Trophoblast cell (in vitro differentiated cells and primary cell): ENCODE measurements around the gene PDE4D.

Experiments
- DNase-seq, 2 donors: peaks; one replicate each; pipeline ENCODE4 v3.0.0-alpha.2; 2016
- H2AFZ ChIP-seq: 2 replicates; pipeline ENCODE4 v1.6.1; 2013; ENCODE audit warnings: low read length, moderate library complexity, mild to moderate bottlenecking; ENCODE audit not compliant: insufficient read depth, poor library complexity
- H2AK5ac ChIP-seq: 2 replicates; pipeline ENCODE4 v1.6.1; 2013; ENCODE audit warnings: mild to moderate bottlenecking, low read length
- H2BK120ac ChIP-seq: 2 replicates; pipeline ENCODE4 v1.6.1; 2013; ENCODE audit warnings: low read length, mild to moderate bottlenecking, moderate library complexity; ENCODE audit not compliant: insufficient read depth, poor library complexity
- H2BK12ac ChIP-seq: 2 replicates; pipeline ENCODE4 v1.6.1; 2013; ENCODE audit warnings: mild to moderate bottlenecking, low read length, moderate library complexity
- H2BK5ac ChIP-seq: 2 replicates; pipeline ENCODE4 v1.6.1; 2013; ENCODE audit warnings: low read length, low read depth, moderate library complexity, mild to moderate bottlenecking; ENCODE audit not compliant: poor library complexity
- H3K14ac ChIP-seq: 2 replicates; pipeline ENCODE4 v1.6.1; 2013; ENCODE audit warnings: mild to moderate bottlenecking, low read length
- H3K18ac ChIP-seq: 2 replicates; pipeline ENCODE4 v1.6.1; 2013; ENCODE audit warnings: mild to moderate bottlenecking, low read length
- H3K23ac ChIP-seq: 2 replicates; pipeline ENCODE4 v1.6.1; 2013; ENCODE audit warnings: low read length
- H3K27ac ChIP-seq: 2 replicates; pipeline ENCODE4 v1.5.1; 2013; ENCODE audit warnings: low read depth, mild to moderate bottlenecking, inconsistent platforms, low read length, moderate library complexity
- H3K27me3 ChIP-seq: 2 replicates; pipeline ENCODE4 v1.6.1; 2013; ENCODE audit warnings: inconsistent platforms, mild to moderate bottlenecking, low read length, moderate library complexity; ENCODE audit not compliant: insufficient read depth
- H3K36me3 ChIP-seq, 2 experiments: 1 replicate in 1 of 2; 2 replicates in 1 of 2; pipeline ENCODE4 v1.6.1; 2013; ENCODE audit warnings: low read length in 2 of 2, mild to moderate bottlenecking in 2 of 2, moderate library complexity in 1 of 2; ENCODE audit not compliant: insufficient read depth in 2 of 2, control insufficient read depth in 1 of 2
- H3K4ac ChIP-seq: 2 replicates; pipeline ENCODE4 v1.6.1; 2013; ENCODE audit warnings: low read depth, mild to moderate bottlenecking, low read length, moderate library complexity
- H3K4me1 ChIP-seq, 2 experiments: 1 replicate in 1 of 2; 2 replicates in 1 of 2; pipeline ENCODE4 v1.6.1; 2013; ENCODE audit warnings: low read length in 2 of 2, mild to moderate bottlenecking in 2 of 2, moderate library complexity in 1 of 2; ENCODE audit not compliant: insufficient read depth in 2 of 2, control insufficient read depth in 1 of 2
- H3K4me2 ChIP-seq: 2 replicates; pipeline ENCODE4 v1.6.1; 2013; ENCODE audit warnings: inconsistent platforms, mild to moderate bottlenecking, low read length, moderate library complexity
- H3K4me3 ChIP-seq: 2 replicates; pipeline ENCODE4 v1.5.1; 2013; ENCODE audit warnings: mild to moderate bottlenecking, low read depth, low read length, inconsistent platforms
- H3K79me1 ChIP-seq: one replicate; pipeline ENCODE4 v1.6.1; 2013; ENCODE audit warnings: low read length
- H3K79me2 ChIP-seq: 2 replicates; pipeline ENCODE4 v1.6.1; 2013; ENCODE audit warnings: low read length, mild to moderate bottlenecking; ENCODE audit not compliant: control insufficient read depth, insufficient read depth, poor library complexity
- H3K9ac ChIP-seq: 2 replicates; pipeline ENCODE4 v1.6.1; 2013; ENCODE audit warnings: mild to moderate bottlenecking, low read length
- H3K9me3 ChIP-seq: 2 replicates; pipeline ENCODE4 v1.6.1; 2013; ENCODE audit warnings: low read depth, mild to moderate bottlenecking, control low read depth, inconsistent platforms, low read length; ENCODE audit not compliant: insufficient read depth
- H4K12ac ChIP-seq: 2 replicates; pipeline ENCODE4 v1.6.1; 2013; ENCODE audit warnings: low read depth, mild to moderate bottlenecking, low read length, moderate library complexity
- H4K8ac ChIP-seq: 2 replicates; pipeline ENCODE4 v1.6.1; 2013; ENCODE audit warnings: low read depth, mild to moderate bottlenecking, low read length, moderate library complexity
- H4K91ac ChIP-seq: one replicate; pipeline ENCODE4 v1.6.1; 2013; ENCODE audit warnings: low read depth, mild to moderate bottlenecking, low read length, moderate library complexity
- WGBS: extraction: QIAGEN DNeasy Blood & Tissue Kit; methylation state at CpG from one replicate; pipeline ENCODE4 v1.1.7; 2013; ENCODE audit warnings: missing lambda C conversion rate; ENCODE audit not compliant: insufficient read length, insufficient coverage; ENCODE audit errors: extremely low coverage; 5-methylcytosine and 5-hydroxymethylcytosine counted together

The PDE4D gene

GRCh38 chr5:59819806-59820205 lies 73.7 kb downstream of the PDE4D start:
- no peak overlapping the region for H2BK5ac ChIP-seq
- no peak overlapping the region for H3K18ac ChIP-seq
- no CpG with 5 or more reads among the region's 3 CpGs for WGBS
- H3K4me3 ChIP-seq = no peak overlapping the region
- H2BK120ac ChIP-seq = no peak overlapping the region
- H3K27me3 ChIP-seq = no peaks in the 10 kb centered on the region
- H2AFZ ChIP-seq = no peak overlapping the region
- H3K4me2 ChIP-seq = no peak overlapping the region
- H3K14ac ChIP-seq = no peak overlapping the region
- H3K79me2 ChIP-seq = no peaks in the 10 kb centered on the region
- no peaks in the 10 kb centered on the region for H3K36me3 ChIP-seq
- H2AK5ac ChIP-seq = no peak overlapping the region
- H3K9ac ChIP-seq = no peak overlapping the region
- DNase-seq = no peak
- no peak overlapping the region for H3K27ac ChIP-seq
- H4K91ac ChIP-seq = no peak overlapping the region
- no peaks in the 10 kb centered on the region for H3K4me1 ChIP-seq
- H4K12ac ChIP-seq = no peak overlapping the region
- H4K8ac ChIP-seq = no peak overlapping the region
- H3K4ac ChIP-seq = no peak overlapping the region
- H3K9me3 ChIP-seq = no peaks in the 10 kb centered on the region
- H3K23ac ChIP-seq = no peak overlapping the region
- H3K79me1 ChIP-seq = no peaks in the 10 kb centered on the region
- no peak overlapping the region for H2BK12ac ChIP-seq

- no CpG with 5 or more reads among the region's 6 CpGs for WGBS
- no peak overlapping the region for H3K14ac ChIP-seq
- H3K23ac ChIP-seq = no peak overlapping the region
- H2AK5ac ChIP-seq = no peak overlapping the region
- no peak overlapping the region for H4K91ac ChIP-seq
- H3K4ac ChIP-seq = no peak overlapping the region
- no peak overlapping the region for H2BK12ac ChIP-seq
- H4K12ac ChIP-seq = no peak overlapping the region
- H2BK120ac ChIP-seq = no peak overlapping the region
- H2AFZ ChIP-seq = no peak overlapping the region
- no peak overlapping the region for H4K8ac ChIP-seq
- H3K4me2 ChIP-seq = no peak overlapping the region
- H3K79me2 ChIP-seq = no peaks in the 10 kb centered on the region
- H3K4me3 ChIP-seq = no peak overlapping the region
- no peaks in the 10 kb centered on the region for H3K9me3 ChIP-seq
- no peak overlapping the region for H3K18ac ChIP-seq
- H3K27ac ChIP-seq = no peak overlapping the region
- H3K36me3 ChIP-seq = no peaks in the 10 kb centered on the region
- H2BK5ac ChIP-seq = no peak overlapping the region
- no peaks in the 10 kb centered on the region for H3K4me1 ChIP-seq
- no peaks in the 10 kb centered on the region for H3K79me1 ChIP-seq
- H3K9ac ChIP-seq = no peak overlapping the region
- DNase-seq = no peak
- no peaks in the 10 kb centered on the region for H3K27me3 ChIP-seq
These were observed 76.0 kb downstream of the PDE4D start for GRCh38 chr5:59817536-59817935.

- Histone ChIP-seq H3K14ac (no peak overlapping the region), H2BK5ac (no peak overlapping the region), H3K36me3 (no peaks in the 10 kb centered on the region), H3K4me2 (no peak overlapping the region), H4K12ac (no peak overlapping the region), H3K4ac (no peak overlapping the region), H3K27ac (no peak overlapping the region), H3K23ac (no peak overlapping the region), H2AFZ (no peak overlapping the region), H3K4me1 (no peaks in the 10 kb centered on the region), H3K27me3 (no peaks in the 10 kb centered on the region), H3K79me1 (no peaks in the 10 kb centered on the region), H3K79me2 (no peaks in the 10 kb centered on the region), H3K9me3 (no peaks in the 10 kb centered on the region), H2AK5ac (no peak overlapping the region), H2BK12ac (peak overlapping the region; percentile 15), H3K18ac (no peak overlapping the region), H3K4me3 (no peak overlapping the region), H2BK120ac (no peak overlapping the region), H4K91ac (no peak overlapping the region), H4K8ac (no peak overlapping the region), H3K9ac (no peak overlapping the region)
- WGBS = no CpG with 5 or more reads among the region's 6 CpGs
- no peak for DNase-seq
These were observed 76.7 kb downstream of the PDE4D start for GRCh38 chr5:59816654-59817300.

GRCh38 chr5:59814537-59814872 lies 79.0 kb downstream of the PDE4D start:
- Histone ChIP-seq H3K27ac (no peak overlapping the region), H3K14ac (no peak overlapping the region), H2BK120ac (no peak overlapping the region), H2BK5ac (no peak overlapping the region), H2AK5ac (no peak overlapping the region), H3K4me3 (no peak overlapping the region), H3K23ac (no peak overlapping the region), H3K79me1 (no peaks in the 10 kb centered on the region), H4K91ac (no peak overlapping the region), H3K36me3 (no peaks in the 10 kb centered on the region), H2AFZ (no peak overlapping the region), H3K9ac (no peak overlapping the region), H3K4ac (no peak overlapping the region), H4K8ac (no peak overlapping the region), H3K9me3 (no peaks in the 10 kb centered on the region), H2BK12ac (no peak overlapping the region), H3K27me3 (no peaks in the 10 kb centered on the region), H3K4me1 (no peaks in the 10 kb centered on the region), H3K4me2 (no peak overlapping the region), H3K18ac (no peak overlapping the region), H3K79me2 (no peaks in the 10 kb centered on the region), H4K12ac (no peak overlapping the region)
- WGBS = no CpG with 5 or more reads among the region's 2 CpGs
- DNase-seq = no peak
